GM03348 (cell line): Measurements from ENCODE around the gene IGFL4.

Source experiments
- DNase-seq: peaks from one replicate; pipeline ENCODE4 v3.0.0; 2012; ENCODE audit warnings: low spot score

IGFL4 gene

DNA sequence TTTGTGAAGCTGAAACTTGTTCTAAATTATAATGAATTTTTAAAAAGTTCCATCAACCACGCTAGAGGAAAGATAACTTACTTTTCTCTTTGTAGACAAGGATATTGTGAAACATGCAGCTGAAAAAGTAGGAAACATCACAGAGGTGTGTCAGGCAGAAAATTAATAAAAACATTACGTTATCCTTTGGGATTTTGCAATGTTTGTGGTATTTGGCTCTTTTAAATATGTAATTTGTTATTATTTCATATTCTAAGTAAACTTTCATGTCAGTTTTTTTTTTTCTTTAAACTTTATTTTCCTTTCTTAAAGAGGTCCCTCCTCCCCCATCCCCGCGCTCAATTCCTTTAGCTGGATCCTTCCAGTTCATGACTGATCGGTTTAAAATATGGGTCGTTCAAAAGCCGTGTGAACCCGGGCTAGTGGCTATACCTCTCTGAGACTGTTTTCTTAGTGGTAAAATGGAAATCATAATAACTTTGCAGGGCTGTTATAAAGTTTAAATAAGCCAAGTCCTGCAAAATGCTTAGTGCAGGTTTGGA is 46.3 kb downstream of the IGFL4 start:
- no peak for DNase-seq

DNA sequence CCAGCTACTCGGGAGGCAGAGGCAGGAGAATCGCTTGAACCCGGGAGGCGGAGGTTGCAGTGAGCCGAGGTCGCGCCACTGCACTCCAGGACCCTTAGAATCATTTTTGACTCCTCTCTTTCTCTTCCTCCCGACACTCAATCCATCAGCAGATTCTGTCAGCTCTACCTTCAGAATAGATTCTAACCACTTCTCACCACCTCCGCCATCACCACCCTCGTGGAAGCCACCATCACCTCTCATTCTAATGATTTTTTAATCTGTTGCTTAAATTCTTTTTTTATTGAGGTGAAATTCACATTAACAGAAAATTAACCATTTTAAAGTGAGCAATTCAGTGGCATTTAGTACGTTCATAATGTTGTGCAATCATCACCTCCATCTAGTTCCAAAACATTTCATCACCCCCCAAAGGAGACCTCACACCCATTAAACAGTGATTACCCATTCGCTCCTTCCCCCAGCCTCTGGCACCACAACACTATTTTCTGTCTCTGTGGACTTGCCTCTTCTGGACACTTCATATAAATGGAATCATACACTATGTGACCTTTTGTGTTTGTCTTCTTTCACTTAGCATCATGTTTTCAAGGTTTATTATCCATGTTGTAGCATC is 50.6 kb downstream of the IGFL4 start:
- DNase-seq = no peak
